SH-SY5Y (cell line): ENCODE results near the gene HAUS1.

Experiments used
- GATA2 ChIP-seq: IDR thresholded peaks from 2 replicates; pipeline ENCODE4 v1.6.1; 2011; ENCODE audit warnings: mild to moderate bottlenecking, low read depth, low read length
- GATA3 ChIP-seq: IDR thresholded peaks from 2 replicates; pipeline ENCODE4 v1.6.1; 2011; ENCODE audit warnings: low read depth, mild to moderate bottlenecking, low read length, moderate library complexity

Gene HAUS1

GRCh38 chr18:46113751-46114150, 9.6 kb downstream of the HAUS1 start:
- TF ChIP-seq GATA2: no peak
- no peak for TF ChIP-seq GATA3

GRCh38 chr18:46130061-46130460, 25.9 kb downstream of the HAUS1 start:
- TF ChIP-seq GATA3: no peak

GRCh38 chr18:46133534-46133933, 29.3 kb downstream of the HAUS1 start:
- TF ChIP-seq GATA2 (no peak), GATA3 (no peak)

- TF ChIP-seq GATA2 (no peak), GATA3 (no peak)
Measured at GRCh38 chr18:46134920-46135675, 30.9 kb downstream of the HAUS1 start.

- TF ChIP-seq GATA2 (no peak), GATA3 (no peak)
Measured at GRCh38 chr18:46140173-46140572, 36.0 kb downstream of the HAUS1 start.

- TF ChIP-seq GATA3: no peak
- no peak for TF ChIP-seq GATA2
Measured at GRCh38 chr18:46141199-46141598, 37.0 kb downstream of the HAUS1 start.

- TF ChIP-seq GATA2 (no peak), GATA3 (no peak)
Measured at GRCh38 chr18:46148810-46149209, 44.6 kb downstream of the HAUS1 start.

- no peak for TF ChIP-seq GATA2
- no peak for TF ChIP-seq GATA3
Measured at GRCh38 chr18:46152436-46152807, 48.2 kb downstream of the HAUS1 start.

- TF ChIP-seq GATA2 (peak; percentile 62), GATA3 (no peak)
Measured at GRCh38 chr18:46152808-46153617, 48.8 kb downstream of the HAUS1 start.

GRCh38 chr18:46155641-46156051, 51.5 kb downstream of the HAUS1 start:
- no peak for TF ChIP-seq GATA3
- TF ChIP-seq GATA2: no peak

- TF ChIP-seq GATA2: no peak
Measured at GRCh38 chr18:46156124-46156745, 52.0 kb downstream of the HAUS1 start.

GRCh38 chr18:46156843-46157242, 52.7 kb downstream of the HAUS1 start:
- no peak for TF ChIP-seq GATA2
- TF ChIP-seq GATA3: no peak

- no peak for TF ChIP-seq GATA2
- TF ChIP-seq GATA3: no peak
Measured at GRCh38 chr18:46158499-46158898, 54.3 kb downstream of the HAUS1 start.

- TF ChIP-seq GATA2 (no peak), GATA3 (no peak)
Measured at GRCh38 chr18:46160050-46160798, 56.0 kb downstream of the HAUS1 start.
